HepG2 (cell line): ENCODE measurements around the gene PSENEN. TPM values are rescaled to one million over a fixed set of nuclear protein-coding genes. Genes with fewer than 3 reads are reported as not detected.

Experiments
- ARNT2 ChIP-seq: sonication (generic); formaldehyde crosslinking; IDR thresholded peaks from 2 replicates; pipeline ENCODE4 v1.8.0; 2022; ENCODE audit warnings: mild to moderate bottlenecking, low read depth, missing genetic modification reagents, moderate library complexity
- GATA4 ChIP-seq: sonication (generic); IDR thresholded peaks from 2 replicates; pipeline ENCODE4 v1.6.1; 2016; ENCODE audit warnings: antibody characterized with exemption, low read depth, borderline replicate concordance
- HDAC1 ChIP-seq: sonication (generic); formaldehyde crosslinking; IDR thresholded peaks from 2 replicates; pipeline ENCODE4 v1.5.1; 2020; ENCODE audit warnings: mild to moderate bottlenecking, missing genetic modification reagents
- KLF16 ChIP-seq, 2 experiments: sonication (generic) in 1 of 2; formaldehyde crosslinking in 1 of 2; IDR thresholded peaks; 2 replicates each; pipeline versions ENCODE4 v1.6.1 to v1.8.0; 2016 to 2023; ENCODE audit warnings: missing genetic modification reagents in 2 of 2, missing compliant biosample characterization in 1 of 2
- PBX2 ChIP-seq: IDR thresholded peaks from 2 replicates; pipeline ENCODE4 v1.6.1; 2016; ENCODE audit warnings: control low read depth
- PPARG ChIP-seq: conservative IDR thresholded peaks from 2 replicates; pipeline ENCODE4 v1.6.1; 2016; ENCODE audit warnings: missing biosample characterization, missing genetic modification reagents
- RXRA ChIP-seq: sonication (generic); formaldehyde crosslinking; IDR thresholded peaks from 2 replicates; pipeline ENCODE4 v1.5.1; 2020; ENCODE audit warnings: missing genetic modification reagents
- SNAPC4 ChIP-seq: sonication (generic); formaldehyde crosslinking; IDR thresholded peaks from 2 replicates; pipeline ENCODE4 v1.4.0; 2020; ENCODE audit warnings: mild to moderate bottlenecking, missing genetic modification reagents
- SRSF9 ChIP-seq: fragments of 200-400 bp; formaldehyde crosslinking; IDR thresholded peaks from 2 replicates; pipeline ENCODE4 v1.6.1; 2018; ENCODE audit warnings: borderline replicate concordance, mild to moderate bottlenecking, low read depth, low read length; ENCODE audit not compliant: insufficient read depth, poor library complexity, severe bottlenecking
- TEAD2 ChIP-seq: sonication (generic); formaldehyde crosslinking; IDR thresholded peaks from 2 replicates; pipeline ENCODE4 v1.9.0; 2021; ENCODE audit warnings: missing genetic modification reagents
- TOPORS ChIP-seq: sonication (generic); formaldehyde crosslinking; IDR thresholded peaks from 2 replicates; pipeline ENCODE4 v1.8.0; 2023; ENCODE audit warnings: mild to moderate bottlenecking, missing genetic modification reagents
- U2AF2 ChIP-seq: fragments of 200-400 bp; formaldehyde crosslinking; IDR thresholded peaks from 2 replicates; pipeline ENCODE4 v1.6.1; 2017; ENCODE audit warnings: low read depth, mild to moderate bottlenecking, low read length
- UBTF ChIP-seq: sonication (generic); formaldehyde crosslinking; IDR thresholded peaks from 2 replicates; pipeline ENCODE4 v1.4.0; 2020; ENCODE audit warnings: mild to moderate bottlenecking, missing genetic modification reagents
- ZBTB39 ChIP-seq: sonication (generic); formaldehyde crosslinking; IDR thresholded peaks from 2 replicates; pipeline ENCODE4 v1.5.0; 2020; ENCODE audit warnings: missing genetic modification reagents
- ZFAT ChIP-seq: sonication (generic); formaldehyde crosslinking; conservative IDR thresholded peaks from 2 replicates; pipeline ENCODE4 v1.8.1; 2023; ENCODE audit warnings: missing genetic modification reagents, inconsistent platforms
- ZFX ChIP-seq: sonication (generic); formaldehyde crosslinking; IDR thresholded peaks from 2 replicates; pipeline ENCODE4 v1.4.0; 2020; ENCODE audit warnings: mild to moderate bottlenecking, low read depth, missing genetic modification reagents, moderate library complexity
- ZNF33B ChIP-seq: sonication (generic); formaldehyde crosslinking; IDR thresholded peaks from 2 replicates; pipeline ENCODE4 v1.5.1; 2020; ENCODE audit warnings: mild to moderate bottlenecking, missing genetic modification reagents
- ZNF484 ChIP-seq: sonication (generic); formaldehyde crosslinking; IDR thresholded peaks from 2 replicates; pipeline ENCODE4 v1.5.1; 2020; ENCODE audit warnings: mild to moderate bottlenecking, low read depth, missing genetic modification reagents, borderline replicate concordance
- polyA plus RNA-seq, 8 experiments: library from polyadenylated mRNA; depleted of rRNA in 3 of 8; stranded (reverse) in 7 of 8; unstranded in 1 of 8; fragments of >200 nt; fragmentation: Illumina TruSeq in 4 of 8; extraction: Trizol in 4 of 8; gene quantifications; 2 replicates each; pipeline versions ENCODE4 v1.2.1 to v1.2.3, GENCODE V29; 2011 to 2016; ENCODE audit warnings: low read depth in 4 of 8, missing spikeins in 1 of 8, mixed read lengths in 1 of 8; ENCODE audit not compliant: insufficient read depth in 1 of 8
- total RNA-seq, 5 experiments: library from RNA; depleted of rRNA; stranded (reverse); fragments of >200 nt; fragmentation: Illumina TruSeq; extraction: Trizol; gene quantifications; 2 replicates each; pipeline ENCODE4 v1.2.3, GENCODE V29; 2016; ENCODE audit warnings: low read depth in 1 of 5

The PSENEN gene
- total and polyA plus RNA-seq, 2 of the 13 experiments (the other 11 are each of a cell fraction or from before 2014, with no cell fraction given), result 16.9 to 34.2 TPM

- no peak for TF ChIP-seq ZBTB39 (CRISPR knock-in tag)
- no peak for TF ChIP-seq ZFX (CRISPR knock-in tag)
- TF ChIP-seq PPARG (CRISPR knock-in tag), result no peak
- peak; percentile 34; the same call in 1 of the 2 replicates for TF ChIP-seq UBTF (CRISPR knock-in tag)
- TF ChIP-seq U2AF2, result no peak
- TF ChIP-seq SRSF9, result no peak
- no peak for TF ChIP-seq PBX2 (CRISPR knock-in tag)
- TF ChIP-seq TEAD2 (CRISPR knock-in tag), result no peak
- no peak for TF ChIP-seq GATA4
- peak; percentile 47; the same call in 1 of the 2 replicates for TF ChIP-seq RXRA
- no peak for TF ChIP-seq ZNF33B
- TF ChIP-seq KLF16 (CRISPR knock-in tag; IDR thresholded peaks at IDR 0.05), result no peak
- TF ChIP-seq HDAC1 (CRISPR knock-in tag), result 0 out of 2 replicates have a peak, but pooled peaks have one; percentile 36
- TF ChIP-seq ZFAT (CRISPR knock-in tag), result no peak
- TF ChIP-seq SNAPC4 (CRISPR knock-in tag), result no peak
- TF ChIP-seq ARNT2 (CRISPR knock-in tag), result no peak
- no peak for TF ChIP-seq TOPORS
- no peak for TF ChIP-seq ZNF484
These were observed 38.3 kb downstream of the PSENEN start (continued) for GRCh38 chr19:35783469-35784434.
